HG03060 (cell line): Measurements from ENCODE around the gene DIDO1.

Experiments used
- ATAC-seq: cut with Tn5 transposase; IDR thresholded peaks from one replicate; pipeline ENCODE4 v1.9.1; 2021; ENCODE audit warnings: low read depth, moderate number of reproducible peaks; ENCODE audit not compliant: unreplicated experiment

DIDO1 gene

DNA sequence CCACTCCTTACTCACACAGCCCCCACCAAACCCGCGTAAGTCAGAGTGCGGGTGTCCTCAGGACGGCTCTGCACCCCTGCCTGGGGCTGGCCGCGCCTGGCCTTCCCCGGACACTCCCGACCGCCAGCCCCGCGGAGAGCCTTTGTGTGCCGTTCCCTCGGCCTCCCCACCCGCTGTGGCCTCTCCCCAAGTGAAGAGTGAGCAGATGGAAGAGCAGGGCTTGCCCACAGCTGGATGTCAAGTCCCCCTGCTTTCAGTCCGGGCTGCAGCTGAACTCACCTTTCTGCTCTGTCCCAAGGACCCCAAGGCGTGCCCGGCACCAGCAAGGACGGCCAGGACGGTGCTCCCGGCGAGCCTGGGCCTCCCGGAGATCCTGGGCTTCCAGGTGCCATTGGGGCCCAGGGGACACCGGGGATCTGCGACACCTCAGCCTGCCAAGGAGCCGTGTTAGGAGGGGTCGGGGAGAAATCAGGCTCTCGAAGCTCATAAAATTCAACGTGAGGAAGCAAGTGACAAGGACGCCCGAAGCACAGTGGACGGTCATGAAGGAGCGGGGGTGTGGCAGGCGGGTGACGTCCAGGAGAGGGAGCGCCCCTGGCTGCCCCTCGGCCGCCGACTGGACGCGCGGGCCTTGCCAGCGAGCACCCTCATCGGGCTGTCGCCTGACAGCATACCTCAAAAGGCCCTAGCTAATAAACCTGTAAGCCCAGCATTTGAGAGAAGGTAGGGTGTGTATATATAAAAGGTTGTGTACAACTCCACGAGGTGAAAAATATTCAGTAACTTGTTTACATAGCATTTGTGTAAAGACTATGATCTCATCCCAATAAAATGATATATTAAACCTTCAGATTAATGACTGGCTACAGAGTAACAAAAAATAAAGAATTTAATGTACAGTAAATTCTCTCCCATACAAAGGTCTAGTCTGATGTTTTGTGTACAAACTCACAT is 85.8 kb downstream of the DIDO1 start:
- no peak for ATAC-seq

DNA sequence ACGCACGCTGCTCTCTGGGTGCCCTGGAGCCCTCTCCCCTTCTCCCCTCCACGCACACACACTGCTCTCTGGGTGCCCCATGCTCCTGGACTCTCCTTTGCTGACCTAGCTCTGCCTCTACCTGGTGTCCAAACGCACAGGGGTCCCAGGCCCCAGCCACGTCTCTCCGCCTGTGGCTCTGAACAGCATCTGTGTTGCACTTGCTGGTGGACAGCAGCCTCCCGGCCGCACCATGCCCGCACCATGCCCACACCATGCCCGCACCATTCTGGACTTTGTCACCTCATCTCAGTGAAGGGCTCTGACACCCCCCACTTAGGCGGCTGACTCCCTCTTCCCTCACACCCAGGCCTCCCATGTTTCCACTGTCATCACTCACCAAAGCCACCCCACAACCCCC is 86.5 kb downstream of the DIDO1 start:
- ATAC-seq = no peak

DNA sequence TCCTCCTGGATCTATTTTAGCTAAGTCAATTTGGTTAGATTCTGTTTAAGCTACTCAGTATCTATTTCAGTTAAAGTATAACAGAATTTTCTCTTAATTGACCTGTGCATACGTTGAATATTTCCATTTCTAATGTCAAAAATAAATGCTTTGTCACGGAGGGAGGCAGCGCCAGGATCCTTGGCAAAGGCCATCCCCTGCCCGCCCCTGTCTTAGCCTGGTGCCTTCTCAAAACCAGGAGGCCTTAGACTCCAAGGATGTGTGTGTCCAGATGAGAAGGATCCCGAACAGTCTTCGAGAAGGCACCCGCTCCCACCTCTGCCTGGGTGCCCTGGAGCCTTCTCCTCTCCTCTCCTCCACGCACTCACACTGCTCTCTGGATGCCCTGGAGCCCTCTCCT is 87.0 kb downstream of the DIDO1 start:
- no peak for ATAC-seq

DNA sequence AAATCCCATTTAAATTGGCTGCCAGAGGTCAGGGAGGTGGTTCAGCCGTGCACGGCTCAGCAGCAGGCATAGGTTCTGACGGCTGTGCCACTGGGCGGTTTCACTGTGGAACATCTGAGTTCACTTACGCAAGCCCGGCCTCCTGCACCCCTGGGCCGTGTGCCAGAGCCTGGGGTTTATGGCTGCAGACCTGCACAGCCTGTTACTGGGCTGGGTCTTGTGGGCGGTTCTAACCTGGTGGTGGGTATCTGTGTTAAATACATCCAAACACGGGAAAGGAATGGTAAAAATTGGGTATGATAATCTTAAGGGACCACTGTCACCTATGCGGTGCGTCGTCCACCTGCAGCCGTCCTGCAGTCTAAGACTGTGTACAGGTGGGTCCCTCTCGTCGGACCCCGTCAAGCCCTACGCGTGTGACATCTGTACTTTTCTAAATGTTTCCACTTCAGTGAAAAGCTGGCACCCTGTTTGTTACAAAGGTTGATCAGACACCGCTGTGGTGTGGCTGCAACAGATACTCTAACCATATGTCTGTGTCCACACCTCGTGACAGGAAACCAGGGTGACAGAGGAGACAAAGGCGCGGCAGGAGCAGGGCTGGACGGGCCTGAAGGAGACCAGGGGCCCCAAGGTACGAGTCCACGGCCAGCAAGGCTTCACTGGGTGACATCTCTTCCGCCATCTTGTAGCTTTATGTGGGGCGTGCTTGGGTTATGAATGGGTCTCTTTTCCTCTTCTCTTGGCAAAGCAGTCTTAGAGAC is 88.0 kb downstream of the DIDO1 start:
- ATAC-seq = no peak

DNA sequence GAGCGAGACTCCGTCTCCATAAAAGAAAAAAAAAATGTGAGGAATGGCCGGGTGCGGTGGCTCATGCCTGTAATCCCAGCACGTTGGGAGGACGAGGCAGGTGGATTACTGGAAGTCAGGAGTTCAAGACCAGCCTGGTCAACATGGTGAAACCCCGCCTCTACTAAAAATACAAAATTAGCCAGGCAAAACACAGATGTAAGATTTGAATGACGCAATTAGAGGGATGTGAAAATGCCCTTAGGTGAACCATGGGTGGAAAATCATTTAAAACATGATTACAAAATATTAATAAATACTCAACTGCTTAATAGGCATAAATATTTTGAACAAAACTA is 88.5 kb downstream of the DIDO1 start:
- ATAC-seq = no peak

DNA sequence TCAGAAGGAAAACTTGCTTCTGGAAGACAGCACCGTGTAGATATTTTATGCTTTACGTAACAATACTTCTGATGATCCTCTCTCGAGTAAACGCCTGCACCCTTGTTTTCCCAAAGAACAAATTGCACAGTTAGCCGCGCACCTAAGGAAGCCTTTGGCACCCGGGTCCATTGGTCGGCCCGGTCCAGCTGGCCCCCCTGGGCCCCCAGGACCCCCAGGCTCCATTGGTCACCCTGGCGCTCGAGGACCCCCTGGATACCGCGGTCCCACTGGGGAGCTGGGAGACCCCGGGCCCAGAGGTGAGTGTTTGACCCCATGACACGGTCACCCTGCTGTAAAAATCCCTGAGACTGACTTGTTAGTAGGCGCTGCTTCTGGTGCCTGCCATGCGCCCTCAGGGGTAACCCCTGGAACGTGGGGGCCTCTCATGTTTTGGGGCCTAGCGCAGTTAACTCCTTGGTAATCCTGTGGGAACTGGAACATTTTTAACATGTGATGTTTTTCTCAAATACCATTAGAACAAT is 89.3 kb downstream of the DIDO1 start:
- ATAC-seq = no peak

DNA sequence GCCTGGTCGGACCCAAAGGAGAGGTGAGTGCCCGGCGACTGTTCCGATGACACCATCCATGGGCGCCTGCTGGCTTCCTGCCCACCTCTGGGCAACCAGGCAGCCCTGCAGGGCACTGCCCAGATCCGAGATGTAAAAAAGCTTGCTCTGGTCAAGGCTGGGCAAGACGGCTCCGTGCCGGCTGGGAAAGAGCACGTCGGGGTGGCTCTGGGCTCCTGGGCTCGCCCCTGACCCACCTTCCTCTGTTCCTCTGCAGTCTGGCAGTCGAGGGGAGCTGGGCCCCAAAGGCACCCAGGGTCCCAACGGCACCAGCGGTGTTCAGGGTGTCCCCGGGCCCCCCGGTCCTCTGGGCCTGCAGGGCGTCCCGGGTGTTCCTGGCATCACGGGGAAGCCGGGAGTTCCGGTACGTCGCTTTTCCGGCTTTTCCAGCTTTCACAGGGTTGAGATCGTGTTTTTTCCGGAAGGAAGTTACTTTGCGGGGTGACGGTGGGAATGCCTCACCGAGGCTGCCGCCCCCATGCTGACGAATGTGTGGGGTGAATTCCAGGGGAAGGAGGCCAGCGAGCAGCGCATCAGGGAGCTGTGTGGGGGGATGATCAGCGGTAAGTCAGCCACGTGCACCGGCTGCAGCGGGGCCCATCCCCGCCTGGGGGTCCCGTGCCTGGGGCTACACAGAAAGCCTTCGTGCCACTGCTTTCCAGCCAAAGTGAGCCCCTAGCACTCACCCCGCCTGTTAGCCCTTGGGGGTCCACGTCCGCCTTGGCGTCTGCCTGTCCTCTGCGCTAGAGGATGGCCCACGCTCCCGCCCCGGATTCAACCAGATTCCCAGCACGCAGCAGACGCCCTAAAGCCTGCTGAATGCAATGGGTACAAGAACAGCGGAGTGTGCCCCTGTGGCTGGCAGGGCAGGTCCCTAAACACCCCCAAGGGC is 90.1 kb downstream of the DIDO1 start:
- ATAC-seq = no peak

DNA sequence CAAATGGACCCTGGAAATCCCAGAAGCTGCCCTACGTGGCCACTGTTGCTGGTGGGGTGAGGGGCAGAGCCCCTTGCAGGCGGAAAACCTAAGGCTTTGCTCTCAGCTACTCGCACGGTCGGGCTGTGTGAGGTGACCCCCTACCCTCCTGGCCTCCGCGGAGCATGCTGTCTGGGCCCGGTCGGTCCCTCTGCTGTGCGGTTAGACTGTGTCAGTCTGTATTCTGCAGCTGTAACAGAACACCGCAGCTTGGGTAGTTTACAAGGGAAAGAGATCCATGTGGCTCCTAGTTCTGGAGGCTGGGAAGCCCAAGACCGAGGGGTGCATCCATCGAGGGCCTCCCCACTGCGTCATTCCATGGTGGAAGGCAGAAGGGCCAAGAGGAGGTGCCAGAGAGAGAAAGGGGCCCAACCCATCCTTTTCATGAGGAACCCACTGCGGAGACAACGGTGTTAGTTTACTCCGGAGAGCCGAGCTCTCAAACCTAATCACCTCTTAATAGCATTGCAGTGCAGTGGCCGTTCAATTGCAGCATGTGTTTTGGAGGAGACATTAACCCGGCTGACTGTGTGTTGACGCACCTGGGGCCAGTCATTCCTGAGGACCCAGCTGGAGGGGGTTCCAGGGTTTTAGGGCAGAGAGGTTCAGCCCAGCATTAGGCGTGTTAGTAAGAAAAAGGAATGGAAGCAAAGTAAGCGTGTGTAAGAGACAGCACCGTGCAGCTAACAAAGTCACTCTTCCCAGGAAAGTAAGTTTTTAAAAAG is 91.2 kb downstream of the DIDO1 start:
- no peak for ATAC-seq

DNA sequence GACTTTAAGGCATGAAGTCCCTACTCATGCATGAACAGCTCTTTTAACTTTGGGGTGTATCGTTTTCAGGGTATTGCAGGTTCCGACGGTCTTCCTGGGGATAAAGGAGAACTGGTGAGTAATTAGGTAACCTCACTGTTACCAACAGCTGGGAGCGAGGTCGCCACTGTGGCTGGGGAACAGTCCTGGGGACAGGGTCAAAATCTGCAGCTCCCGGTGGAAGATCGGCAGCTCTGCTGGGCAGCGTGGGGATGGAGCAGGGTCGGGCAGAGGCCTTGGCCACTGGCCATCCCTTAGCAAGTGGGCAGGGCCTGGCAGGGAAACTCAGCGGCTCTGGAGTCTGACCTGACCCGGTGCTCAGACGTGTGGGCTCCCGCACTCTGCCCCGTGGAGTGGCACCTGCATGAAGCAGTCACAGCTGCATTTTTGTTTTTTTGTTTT is 93.3 kb downstream of the DIDO1 start:
- ATAC-seq = no peak

DNA sequence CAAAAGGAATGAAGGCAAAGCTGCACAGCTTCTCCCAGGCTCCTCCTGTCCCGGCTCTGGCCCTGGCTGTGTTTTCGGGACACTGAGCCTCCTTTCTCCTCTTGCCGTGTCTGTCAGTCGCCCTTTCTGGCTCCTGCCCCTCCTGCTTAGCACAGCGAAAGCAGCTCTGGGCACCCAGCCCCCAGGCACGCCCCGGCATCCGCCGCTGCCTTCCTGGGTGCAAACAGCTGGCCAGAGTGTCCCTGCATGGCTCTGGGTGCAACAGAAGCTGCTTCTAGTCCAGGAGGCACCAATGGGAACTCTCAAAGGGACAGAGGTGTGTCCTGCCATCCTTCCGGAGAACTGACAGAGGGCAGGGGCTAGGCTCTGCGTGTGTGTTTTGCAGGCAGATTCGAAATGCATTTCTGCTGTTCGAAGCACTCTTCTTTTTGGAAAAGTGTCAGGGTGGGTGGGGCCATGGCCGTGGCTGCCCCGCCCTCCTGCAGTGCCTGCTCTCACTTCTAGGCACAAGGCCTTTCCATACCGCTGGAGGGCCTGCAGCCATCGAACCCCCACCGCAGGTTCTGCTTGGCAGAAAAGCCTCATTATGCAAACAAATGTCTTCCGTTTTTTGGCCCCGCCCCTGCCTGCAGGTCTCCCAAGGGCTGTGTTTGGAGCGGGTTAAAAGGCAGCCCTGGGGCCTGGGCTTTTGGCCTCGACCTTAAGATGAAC is 93.9 kb downstream of the DIDO1 start:
- ATAC-seq = no peak

DNA sequence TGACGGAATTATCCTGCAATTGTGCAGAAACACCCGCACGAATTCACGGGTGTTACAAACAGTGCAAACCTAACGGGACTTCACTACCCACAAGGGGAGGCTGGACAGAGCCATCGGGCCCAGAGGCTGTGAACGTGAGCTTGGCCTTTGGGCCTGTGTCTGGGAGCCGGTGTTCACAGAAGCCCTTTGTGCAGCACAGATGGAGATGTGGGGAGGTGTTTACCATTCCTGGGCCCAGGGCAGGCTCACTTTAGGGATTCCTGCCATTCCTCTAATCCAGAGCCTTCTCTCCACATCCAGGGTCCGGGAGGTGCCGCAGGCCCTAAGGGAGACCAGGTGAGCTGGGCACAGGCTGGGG is 94.5 kb downstream of the DIDO1 start:
- no peak for ATAC-seq

DNA sequence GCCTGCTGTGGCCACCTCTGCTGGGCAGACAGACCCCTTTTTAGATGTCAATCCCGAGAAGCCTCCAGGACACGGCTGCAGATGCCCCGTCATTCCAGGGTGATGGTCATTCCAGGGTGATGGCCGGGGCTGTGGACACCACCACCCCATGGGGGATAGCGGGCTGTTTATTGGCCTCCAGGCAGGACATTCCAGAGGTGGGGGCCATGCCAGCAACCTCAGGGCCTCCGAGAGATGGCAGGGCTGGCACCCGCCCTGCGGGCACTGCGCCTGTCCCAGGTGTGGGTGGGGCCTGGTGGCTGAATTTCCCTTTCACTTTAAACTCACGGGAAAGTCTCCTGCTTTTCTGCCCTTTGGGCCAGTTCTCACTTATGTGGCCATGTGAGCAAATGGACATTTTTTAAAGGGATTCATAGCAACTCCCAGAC is 94.9 kb downstream of the DIDO1 start:
- no peak for ATAC-seq

DNA sequence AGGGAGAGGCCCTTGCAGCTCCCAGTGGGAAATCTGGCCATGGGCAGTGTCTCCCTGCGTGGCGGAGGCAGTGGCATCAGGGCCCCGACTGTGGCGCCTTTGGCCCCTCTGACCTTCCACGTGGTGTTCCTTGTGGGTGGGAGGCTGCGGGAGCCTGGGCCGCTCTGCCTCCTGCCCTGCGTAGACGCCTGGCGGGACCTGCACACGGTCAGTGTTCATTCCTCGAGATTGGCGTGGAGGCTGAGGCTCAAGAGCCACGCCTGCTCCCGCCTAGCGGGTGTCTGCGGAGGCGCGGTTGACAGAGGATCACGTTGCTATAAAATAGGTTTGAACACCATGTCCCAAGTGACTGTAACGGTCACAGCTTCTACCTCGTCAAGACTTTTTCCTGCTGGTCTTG is 95.5 kb downstream of the DIDO1 start:
- no peak for ATAC-seq

DNA sequence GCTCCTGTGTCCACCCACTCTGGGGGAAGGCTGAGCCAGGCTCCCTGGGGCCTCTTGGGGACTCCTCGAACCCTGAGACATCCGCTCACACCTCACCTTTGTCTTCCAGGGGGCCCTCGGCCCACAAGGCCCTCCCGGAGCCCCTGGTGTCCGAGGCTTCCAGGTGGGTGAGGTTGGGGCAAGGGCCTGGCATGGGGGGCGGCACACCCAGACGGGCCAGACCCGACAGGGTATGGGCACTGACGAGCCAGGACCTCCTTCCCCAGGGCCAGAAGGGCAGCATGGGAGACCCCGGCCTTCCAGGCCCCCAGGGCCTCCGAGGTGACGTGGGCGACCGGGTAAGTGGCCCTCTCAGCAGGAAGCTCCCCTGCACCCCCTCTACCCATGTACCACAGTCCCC is 96.1 kb downstream of the DIDO1 start:
- ATAC-seq = no peak

DNA sequence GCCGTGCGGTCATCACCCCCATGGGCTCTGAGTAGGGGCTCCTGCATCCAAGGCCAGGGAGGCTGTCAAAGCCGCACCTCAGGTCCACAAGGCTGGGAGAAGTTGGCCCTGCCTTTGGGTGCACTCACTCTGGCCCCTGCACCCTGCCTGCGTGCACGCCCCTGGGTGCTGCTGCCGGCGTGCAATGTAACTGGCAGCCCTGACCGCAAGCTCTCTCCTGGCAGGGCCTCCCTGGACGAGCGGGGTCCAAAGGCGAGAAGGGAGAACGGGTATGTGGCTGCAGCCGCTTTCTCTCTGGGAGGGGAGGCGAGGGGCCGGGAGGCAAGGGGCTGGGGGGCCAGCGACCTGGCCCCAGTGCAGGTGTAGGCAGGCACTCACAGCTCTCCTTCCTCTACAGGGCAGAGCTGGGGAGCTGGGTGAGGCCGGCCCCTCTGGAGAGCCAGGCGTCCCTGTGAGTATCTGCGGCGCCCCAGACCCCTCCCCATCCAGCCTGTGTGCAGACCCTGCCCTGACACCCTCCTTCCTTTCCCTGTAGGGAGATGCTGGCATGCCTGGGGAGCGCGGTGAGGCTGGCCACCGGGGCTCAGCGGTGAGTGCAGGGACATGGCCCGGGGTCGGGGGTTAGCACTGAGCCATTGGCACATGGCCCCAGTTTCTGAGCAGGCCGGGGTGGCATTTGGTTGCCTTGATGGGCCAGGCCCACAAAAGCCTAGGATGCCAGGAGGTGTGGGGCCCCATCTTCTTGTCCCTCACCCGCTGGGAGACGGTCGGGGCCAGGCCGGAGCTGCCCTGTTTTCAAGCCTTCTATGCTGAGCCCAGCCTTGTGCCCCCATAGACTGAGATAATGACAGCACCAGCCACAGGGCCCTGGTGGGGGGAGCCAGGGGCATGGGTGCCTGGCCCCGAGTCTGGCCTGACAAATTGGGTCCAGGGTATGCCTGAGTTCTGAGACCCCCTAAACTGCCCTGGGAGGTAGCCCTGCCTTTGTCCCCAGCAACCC is 96.8 kb downstream of the DIDO1 start:
- ATAC-seq = no peak

DNA sequence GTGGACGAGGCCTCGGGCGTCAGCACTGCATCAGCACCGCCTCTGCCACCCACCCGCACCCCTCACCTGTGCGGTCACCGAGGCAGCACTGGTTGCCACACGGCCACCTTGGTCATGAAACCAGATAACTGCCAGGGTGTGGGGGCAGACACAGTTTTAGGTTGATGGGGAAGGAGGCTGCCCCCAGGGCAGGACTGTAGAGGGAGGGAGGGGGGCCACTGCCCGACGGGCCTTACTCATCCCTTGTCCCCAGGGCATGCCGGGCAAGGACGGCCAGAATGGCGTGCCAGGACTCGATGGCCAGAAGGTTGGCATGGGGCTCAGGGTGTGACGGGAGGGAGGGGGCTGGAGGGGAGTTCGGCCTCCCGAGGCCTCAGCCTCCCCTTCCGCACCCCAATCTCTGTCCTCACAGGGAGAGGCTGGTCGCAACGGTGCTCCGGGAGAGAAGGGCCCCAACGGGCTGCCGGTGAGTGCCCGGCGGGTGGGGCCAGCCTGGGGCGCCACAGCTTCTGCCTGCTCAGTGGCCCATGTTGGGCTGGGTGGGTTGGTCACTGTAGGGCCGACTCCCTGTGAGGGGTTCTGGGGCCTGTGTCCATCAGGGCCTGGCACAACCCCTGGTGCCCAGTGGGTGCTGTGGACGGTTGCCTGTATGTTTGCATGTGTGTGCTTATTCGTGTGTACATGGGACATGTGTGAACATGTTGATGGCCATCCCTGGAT is 97.6 kb downstream of the DIDO1 start:
- no peak for ATAC-seq

DNA sequence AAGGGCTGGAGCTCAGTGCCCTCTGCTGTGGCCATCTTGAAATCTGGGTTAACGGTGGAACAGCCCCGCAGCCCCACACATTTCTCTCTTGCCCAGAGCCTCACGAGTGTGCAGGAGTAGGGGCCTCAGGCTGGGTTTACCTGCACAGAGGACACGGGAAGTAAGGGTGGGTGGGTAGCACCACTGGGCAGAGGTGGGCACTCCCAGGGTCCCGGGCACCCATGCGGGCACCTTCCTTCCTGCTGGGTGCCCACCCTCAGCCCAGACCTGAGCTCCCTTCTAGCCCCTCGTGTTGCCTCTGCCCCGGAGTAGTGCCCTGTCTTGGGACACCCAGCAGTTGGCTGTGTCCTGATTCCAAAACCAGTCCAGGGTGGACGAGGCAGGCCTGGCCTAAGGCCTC is 98.3 kb downstream of the DIDO1 start:
- ATAC-seq = no peak
